ENCODE data around the gene YJEFN3.

Gene YJEFN3

DNA sequence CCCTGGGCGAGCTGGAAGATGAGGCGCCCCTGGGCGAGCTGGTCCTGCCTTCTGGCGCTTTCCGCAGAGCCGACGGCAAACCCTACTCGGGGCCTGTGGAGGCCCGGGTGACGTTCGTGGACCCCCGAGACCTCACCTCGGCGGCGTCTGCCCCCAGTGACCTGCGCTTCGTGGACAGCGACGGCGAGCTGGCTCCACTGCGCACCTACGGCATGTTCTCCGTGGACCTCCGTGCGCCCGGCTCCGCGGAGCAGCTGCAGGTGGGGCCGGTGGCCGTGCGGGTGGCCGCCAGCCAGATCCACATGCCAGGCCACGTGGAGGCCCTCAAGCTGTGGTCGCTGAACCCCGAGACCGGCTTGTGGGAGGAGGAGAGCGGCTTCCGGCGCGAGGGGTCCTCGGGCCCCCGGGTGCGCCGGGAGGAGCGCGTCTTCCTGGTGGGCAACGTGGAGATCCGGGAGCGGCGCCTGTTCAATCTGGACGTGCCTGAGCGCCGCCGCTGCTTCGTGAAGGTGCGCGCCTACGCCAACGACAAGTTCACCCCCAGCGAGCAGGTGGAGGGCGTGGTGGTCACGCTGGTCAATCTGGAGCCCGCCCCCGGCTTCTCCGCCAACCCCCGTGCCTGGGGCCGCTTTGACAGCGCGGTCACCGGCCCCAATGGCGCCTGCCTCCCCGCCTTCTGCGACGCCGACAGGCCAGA is 15.7 kb downstream of the YJEFN3 start:
- TF ChIP-seq GATA2 (IDR thresholded peaks at IDR 0.05; ENCODE audit: low read depth, low read length): no peak
- no peak for TF ChIP-seq GATA3 (IDR thresholded peaks at IDR 0.05; ENCODE audit: low read depth, low read length)

DNA sequence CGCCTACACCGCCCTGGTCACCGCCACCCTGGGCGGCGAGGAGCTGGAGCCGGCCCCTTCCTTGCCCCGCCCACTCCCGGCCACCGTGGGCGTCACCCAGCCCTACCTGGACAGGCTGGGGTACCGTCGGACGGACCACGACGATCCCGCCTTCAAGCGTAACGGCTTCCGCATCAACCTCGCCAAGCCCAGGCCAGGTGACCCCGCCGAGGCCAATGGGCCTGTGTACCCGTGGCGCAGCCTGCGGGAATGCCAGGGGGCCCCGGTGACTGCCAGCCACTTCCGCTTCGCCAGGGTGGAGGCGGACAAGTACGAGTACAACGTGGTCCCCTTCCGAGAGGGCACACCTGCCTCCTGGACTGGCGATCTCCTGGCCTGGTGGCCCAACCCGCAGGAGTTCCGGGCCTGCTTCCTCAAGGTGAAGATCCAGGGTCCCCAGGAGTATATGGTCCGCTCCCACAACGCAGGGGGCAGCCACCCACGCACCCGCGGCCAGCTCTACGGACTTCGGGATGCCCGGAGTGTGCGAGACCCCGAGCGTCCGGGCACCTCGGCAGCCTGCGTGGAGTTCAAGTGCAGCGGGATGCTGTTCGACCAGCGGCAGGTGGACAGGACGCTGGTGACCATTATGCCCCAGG is 16.4 kb downstream of the YJEFN3 start:
- no peak for TF ChIP-seq GATA3 (IDR thresholded peaks at IDR 0.05; ENCODE audit: low read depth, low read length)
- no peak for TF ChIP-seq GATA2 (IDR thresholded peaks at IDR 0.05; ENCODE audit: low read depth, low read length)

DNA sequence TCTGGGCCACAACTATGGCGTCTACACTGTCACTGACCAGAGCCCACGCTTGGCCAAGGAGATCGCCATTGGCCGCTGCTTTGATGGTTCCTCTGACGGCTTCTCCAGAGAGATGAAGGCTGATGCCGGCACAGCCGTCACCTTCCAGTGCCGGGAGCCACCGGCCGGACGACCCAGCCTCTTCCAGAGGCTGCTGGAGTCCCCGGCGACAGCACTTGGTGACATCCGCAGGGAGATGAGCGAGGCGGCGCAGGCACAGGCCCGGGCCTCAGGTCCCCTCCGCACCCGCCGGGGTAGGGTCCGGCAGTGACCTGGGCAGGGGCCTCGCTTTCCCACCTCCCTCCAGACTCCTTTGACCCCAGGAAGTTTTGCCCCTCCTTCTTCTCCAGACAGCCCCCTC is 17.0 kb downstream of the YJEFN3 start:
- no peak for TF ChIP-seq GATA2 (IDR thresholded peaks at IDR 0.05; ENCODE audit: low read depth, low read length)
- no peak for TF ChIP-seq GATA3 (IDR thresholded peaks at IDR 0.05; ENCODE audit: low read depth, low read length)

DNA sequence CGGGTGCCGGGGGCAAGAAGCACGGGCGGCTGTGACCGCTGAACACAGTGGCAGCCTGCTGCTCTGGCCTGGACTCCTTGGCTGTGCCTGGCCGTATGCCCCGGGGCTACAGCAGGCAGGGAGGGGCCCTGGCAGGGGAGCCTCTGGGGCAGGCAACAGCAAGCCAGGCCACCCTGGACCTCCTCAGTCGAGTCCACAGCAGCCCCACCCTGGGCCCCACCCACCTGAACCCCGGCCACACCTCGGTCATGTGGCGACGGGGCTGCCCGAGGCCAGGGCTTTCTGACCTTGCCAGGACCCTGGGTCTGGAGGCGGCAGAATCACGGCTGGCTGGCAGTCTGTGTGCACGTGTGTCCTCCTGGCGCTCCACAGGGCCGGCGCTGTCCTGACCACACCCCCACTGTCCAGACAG is 18.0 kb downstream of the YJEFN3 start:
- TF ChIP-seq GATA3 (IDR thresholded peaks at IDR 0.05; ENCODE audit: low read depth, low read length): no peak
- no peak for TF ChIP-seq GATA2 (IDR thresholded peaks at IDR 0.05; ENCODE audit: low read depth, low read length)

DNA sequence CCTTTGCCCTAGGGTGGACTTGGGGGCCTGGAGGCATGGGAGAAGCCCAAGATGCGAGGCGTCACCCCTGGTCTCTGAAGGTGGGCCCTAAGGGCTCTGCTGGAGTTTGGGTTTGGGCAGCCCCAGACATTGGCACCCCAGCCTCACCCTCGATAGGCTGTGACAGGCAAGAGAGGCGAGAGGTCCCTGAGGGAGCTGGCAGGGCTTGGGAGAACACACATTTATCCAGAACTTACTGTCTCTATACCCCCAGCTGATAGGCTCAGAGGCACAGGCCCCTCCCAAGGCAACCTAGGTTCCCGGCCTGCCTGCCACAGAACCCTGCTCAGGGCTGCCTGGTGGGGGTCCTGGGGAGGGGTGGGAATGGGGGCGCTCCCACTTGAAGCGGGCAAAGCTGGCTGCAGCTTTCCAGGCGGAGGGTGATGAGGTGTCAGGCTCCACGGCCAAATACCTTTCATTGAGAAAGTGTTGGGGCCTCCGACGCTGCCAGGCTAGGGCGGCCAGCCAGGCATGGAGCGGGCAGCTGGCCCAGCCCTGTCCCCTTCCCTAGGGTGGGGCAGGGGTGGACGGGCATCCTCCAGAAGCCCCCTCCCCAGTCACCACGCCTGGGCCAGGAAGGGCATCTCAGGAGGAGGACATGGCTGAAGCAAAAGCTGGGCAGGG is 19.1 kb downstream of the YJEFN3 start:
- TF ChIP-seq GATA2 (IDR thresholded peaks at IDR 0.05; ENCODE audit: low read depth, low read length) (no peak), GATA3 (IDR thresholded peaks at IDR 0.05; ENCODE audit: low read depth, low read length) (no peak)

DNA sequence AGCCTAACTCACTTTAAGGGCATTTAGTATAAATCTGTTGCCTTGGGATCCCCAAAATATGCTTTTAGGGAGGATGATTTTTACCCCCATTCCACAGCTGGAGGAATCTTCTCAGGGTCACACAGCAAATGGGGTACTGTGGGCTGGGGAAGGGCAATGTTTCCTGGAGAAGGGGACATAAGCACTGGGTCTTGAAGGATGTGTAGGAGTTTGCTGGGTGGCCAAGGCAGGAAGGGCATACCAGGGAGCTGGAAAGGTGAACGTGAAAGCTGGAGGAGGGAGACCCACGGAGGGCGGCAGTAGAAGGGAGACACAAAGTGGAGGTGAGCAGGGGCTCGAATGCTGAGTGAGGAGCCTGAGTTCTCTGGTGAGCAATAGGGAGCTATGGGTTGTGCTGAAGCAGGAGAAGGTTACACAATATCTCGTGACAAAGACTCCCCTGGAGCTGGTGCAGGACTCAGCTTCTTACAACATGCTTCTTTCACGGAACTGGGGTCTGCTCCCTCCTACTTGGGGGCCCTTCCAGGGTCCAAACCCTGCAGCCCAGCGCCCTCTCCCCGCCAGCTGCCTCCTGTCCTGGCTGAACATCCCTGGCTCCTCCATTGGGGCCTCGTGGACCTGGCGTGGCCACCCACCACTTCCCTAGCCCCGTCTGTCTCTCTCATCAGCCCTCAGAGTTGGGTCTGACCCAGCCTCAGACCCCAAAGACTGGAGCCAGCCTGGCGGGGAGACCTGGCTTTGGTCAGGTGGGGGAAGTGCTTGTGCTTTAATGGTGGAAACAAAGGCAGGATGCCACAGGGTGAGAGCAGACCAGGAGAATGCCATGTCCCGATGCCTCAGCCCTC is 20.4 kb downstream of the YJEFN3 start:
- TF ChIP-seq GATA3 (IDR thresholded peaks at IDR 0.05; ENCODE audit: low read depth, low read length) (no peak), GATA2 (IDR thresholded peaks at IDR 0.05; ENCODE audit: low read depth, low read length) (no peak)

DNA sequence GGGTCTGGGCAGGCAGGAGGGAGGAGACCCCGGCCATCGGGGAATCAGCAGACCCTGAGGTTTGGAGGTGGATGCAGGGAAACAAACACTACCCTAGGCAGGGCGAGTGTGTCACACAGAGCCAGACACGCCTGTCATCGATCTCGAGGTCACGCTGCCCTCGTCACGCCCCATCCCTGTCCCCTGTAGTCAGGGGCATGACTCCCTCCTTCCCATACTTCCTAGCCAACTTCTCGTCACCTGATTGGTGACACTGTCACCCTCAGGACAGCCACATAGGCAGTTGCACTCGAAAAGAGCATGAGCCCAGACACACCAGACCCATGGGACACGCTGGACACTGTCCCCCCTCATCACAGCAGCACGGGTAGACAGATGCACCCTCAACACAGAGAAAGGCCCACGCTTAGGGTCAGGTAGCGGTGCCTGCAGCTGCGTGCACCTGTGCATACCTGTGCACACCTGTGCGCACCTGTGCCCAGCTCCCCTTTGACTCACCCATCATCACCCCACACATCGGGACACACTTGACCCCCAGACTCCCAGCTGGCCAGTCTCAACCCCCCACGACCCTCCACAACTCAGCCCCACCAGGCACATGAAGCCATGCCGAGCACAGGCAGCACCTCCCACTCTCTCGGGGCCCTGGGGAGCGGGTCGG is 21.2 kb downstream of the YJEFN3 start:
- TF ChIP-seq GATA3 (IDR thresholded peaks at IDR 0.05; ENCODE audit: low read depth, low read length): no peak
- no peak for TF ChIP-seq GATA2 (IDR thresholded peaks at IDR 0.05; ENCODE audit: low read depth, low read length)

DNA sequence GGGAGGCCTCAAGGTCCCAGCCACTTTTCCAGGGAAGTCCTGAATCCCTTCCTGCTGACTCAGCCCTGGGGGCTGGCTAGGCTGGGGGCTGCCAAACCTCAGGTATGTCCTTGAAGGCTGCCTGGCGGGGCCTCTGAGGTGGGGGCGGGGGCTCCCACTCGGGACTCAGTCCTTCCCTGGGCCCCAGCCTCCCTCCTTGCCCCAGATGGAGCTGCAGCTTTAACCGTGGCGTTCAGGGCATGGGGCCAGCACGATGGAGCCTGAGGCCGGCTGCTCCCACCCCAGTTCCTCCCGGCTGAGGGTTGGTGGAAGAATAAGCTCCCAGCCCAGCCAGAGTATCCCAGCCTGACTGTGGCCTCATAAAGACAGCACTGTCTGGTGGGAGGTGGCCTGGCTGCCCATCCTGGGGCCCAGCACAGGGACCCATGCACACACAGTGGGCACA is 21.8 kb downstream of the YJEFN3 start:
- TF ChIP-seq GATA2 (IDR thresholded peaks at IDR 0.05; ENCODE audit: low read depth, low read length): no peak
- TF ChIP-seq GATA3 (IDR thresholded peaks at IDR 0.05; ENCODE audit: low read depth, low read length): no peak

DNA sequence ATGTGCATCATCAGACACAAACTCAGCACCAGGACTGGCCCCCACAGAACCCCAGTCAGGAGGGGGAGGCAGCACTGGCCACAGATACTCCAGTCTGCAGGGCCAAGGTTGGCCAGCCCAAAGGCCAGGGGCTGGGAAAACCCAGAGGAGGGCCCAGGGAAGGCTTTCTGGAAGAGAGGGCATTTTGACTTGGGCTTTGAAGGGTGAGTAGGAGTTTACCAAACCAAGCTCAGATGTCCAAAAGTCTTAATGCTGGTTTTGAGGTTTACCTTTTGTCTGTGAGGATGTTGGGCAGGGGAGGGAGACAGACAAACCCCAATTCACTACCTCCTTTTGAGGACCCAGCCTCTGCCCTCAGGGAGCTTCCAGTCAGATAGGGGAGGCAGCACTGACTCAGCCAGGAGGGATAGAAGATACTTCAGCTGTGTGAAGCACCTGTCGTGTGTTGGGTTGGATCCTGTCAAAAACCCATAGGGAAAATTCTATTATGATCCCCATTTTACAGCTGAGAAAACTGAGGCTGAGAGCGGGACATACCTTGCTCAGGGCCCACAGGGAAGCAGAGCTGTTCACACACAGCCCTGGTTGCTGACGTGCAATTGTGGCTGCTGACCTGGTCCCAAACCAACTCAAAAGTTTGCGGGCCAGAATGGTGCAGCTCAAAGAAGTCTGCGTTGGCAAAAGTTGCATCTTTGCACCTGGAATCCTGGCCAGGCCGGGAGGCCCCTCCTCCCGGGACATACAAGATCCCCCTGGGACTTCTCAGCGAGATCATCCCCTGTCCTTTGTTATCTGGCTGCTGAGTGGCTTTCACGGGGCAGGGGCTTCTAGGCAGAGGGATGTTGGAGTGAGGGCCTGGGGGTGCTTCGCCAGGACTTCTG is 22.5 kb downstream of the YJEFN3 start:
- TF ChIP-seq GATA2 (IDR thresholded peaks at IDR 0.05; ENCODE audit: low read depth, low read length) (no peak), GATA3 (IDR thresholded peaks at IDR 0.05; ENCODE audit: low read depth, low read length) (no peak)

DNA sequence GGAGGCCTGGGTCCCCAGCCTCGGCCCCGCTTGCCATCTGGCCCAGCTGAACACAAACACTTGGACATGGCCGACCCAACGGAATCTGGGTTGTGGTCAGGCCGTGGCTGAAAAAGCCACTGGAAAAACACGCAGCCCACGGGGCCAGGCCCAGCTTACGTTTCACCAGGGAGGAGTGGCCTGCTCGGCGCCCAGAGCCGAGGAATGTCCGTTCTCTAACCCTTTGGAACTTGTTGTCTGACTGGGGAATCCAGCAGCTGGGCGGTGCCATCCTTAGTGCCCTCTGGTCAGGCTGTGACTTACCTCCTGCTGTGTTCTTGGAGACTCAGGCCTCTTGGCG is 23.1 kb downstream of the YJEFN3 start:
- no peak for TF ChIP-seq GATA2 (IDR thresholded peaks at IDR 0.05; ENCODE audit: low read depth, low read length)

DNA sequence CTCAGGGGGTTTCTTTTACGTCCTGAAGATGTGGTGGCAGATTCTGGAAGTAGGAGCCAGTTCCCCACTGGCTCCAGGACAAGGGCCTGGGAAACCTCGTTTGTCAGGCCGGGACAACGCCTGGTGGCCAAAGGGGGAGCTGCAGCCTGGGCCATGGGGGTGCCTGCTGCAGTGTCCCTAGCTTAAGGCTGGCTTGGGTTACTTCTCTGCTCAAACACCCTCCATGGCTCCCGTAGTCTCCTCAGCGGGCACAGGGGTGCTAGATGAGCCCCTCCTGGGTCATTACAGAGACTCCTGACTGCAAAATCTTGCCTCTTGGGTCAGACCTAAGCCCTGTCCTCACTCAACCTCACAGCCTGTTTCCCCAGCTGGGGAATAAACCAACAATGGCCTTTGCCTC is 24.1 kb downstream of the YJEFN3 start:
- no peak for TF ChIP-seq GATA3 (IDR thresholded peaks at IDR 0.05; ENCODE audit: low read depth, low read length)
- no peak for TF ChIP-seq GATA2 (IDR thresholded peaks at IDR 0.05; ENCODE audit: low read depth, low read length)

DNA sequence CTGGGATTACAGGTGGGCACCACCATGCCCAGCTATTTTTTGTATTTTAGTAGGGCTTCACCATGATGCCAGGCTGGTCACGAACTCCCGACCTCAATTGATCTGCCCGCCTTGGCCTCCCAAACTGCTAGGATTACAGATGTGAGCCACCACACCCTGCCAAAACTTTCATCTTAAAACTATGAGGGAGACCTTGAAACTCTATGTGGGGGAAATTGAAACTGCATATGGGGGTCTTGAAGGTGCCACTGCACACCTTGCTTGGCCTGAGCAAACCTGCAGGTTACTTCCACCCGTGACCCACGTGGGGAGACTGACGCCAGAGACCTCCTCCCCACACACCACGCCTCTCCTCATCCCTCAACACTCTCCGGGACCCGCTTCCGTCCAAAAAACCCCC is 25.0 kb downstream of the YJEFN3 start:
- no peak for TF ChIP-seq GATA3 (IDR thresholded peaks at IDR 0.05; ENCODE audit: low read depth, low read length)
